ENCODE results near the gene TAS2R39.

Gene TAS2R39

GRCh38 chr7:143216151-143216550, 32.9 kb downstream of the TAS2R39 start:
- no peak for DNase-seq (ENCODE audit: low read depth)

GRCh38 chr7:143216686-143217085, 33.5 kb downstream of the TAS2R39 start:
- DNase-seq (ENCODE audit: low read depth): no peak

- DNase-seq (ENCODE audit: low read depth): no peak
Observed at GRCh38 chr7:143217806-143218205, 34.6 kb downstream of the TAS2R39 start.

GRCh38 chr7:143221286-143221685, 38.1 kb downstream of the TAS2R39 start:
- no peak for DNase-seq (ENCODE audit: low read depth)

GRCh38 chr7:143221737-143222136, 38.5 kb downstream of the TAS2R39 start, which contains the start of gene TAS2R40:
TAS2R40 (plus strand) TSS chr7:143222037; CDS start chr7:143222079, 42 bp downstream.
- no peak for DNase-seq (ENCODE audit: low read depth)

GRCh38 chr7:143222782-143223181, 39.6 kb downstream of the TAS2R39 start:
- DNase-seq (ENCODE audit: low read depth): no peak

GRCh38 chr7:143223784-143224183, 40.6 kb downstream of the TAS2R39 start:
- no peak for DNase-seq (ENCODE audit: low read depth)

- no peak for DNase-seq (ENCODE audit: low read depth)
Observed at GRCh38 chr7:143225047-143225446, 41.8 kb downstream of the TAS2R39 start.

- peak; percentile 40 for DNase-seq (ENCODE audit: low read depth)
Observed at GRCh38 chr7:143227806-143228205, 44.6 kb downstream of the TAS2R39 start.

GRCh38 chr7:143229054-143229790, 46.0 kb downstream of the TAS2R39 start:
- peak; percentile 35 for DNase-seq (ENCODE audit: low read depth)

- DNase-seq (ENCODE audit: low read depth): no peak
Observed at GRCh38 chr7:143230602-143231457, 47.6 kb downstream of the TAS2R39 start.

All from amniotic epithelial cell (primary cell).